GM12891 (cell line): ENCODE results near the gene TMEM270.
"Not testable (repeated sequence)": the region's sequence is repeated elsewhere in the genome, so short reads cannot be mapped to it uniquely, and the experiment has no call there.

Source experiments
- DNase-seq: peaks from one replicate; pipeline ENCODE4 v3.0.0; 2011; ENCODE audit warnings: low spot score; ENCODE audit not compliant: insufficient read length
- FAIRE-seq: peaks from 2 replicates; lab custom pipeline; 2011; peaks lifted over from hg19 to GRCh38; lab: Jason Lieb, UNC
- PAX5 ChIP-seq: IDR thresholded peaks from 2 replicates; pipeline ENCODE4 v1.6.1; 2011; ENCODE audit warnings: low read length, moderate library complexity, mild to moderate bottlenecking; ENCODE audit not compliant: insufficient read depth, severe bottlenecking
- POLR2A ChIP-seq: IDR thresholded peaks from 2 replicates; pipeline ENCODE4 v1.6.1; 2011; ENCODE audit warnings: low read depth, low read length, control low read depth
- POLR2AphosphoS5 ChIP-seq: IDR thresholded peaks from 2 replicates; pipeline ENCODE4 v1.6.1; 2011; ENCODE audit warnings: low read depth, low read length, control low read depth
- POU2F2 ChIP-seq: IDR thresholded peaks from 2 replicates; pipeline ENCODE4 v1.6.1; 2011; ENCODE audit warnings: low read depth, mild to moderate bottlenecking, control low read depth, low read length, moderate library complexity
- SPI1 ChIP-seq: IDR thresholded peaks from 2 replicates; pipeline ENCODE4 v1.6.1; 2011; ENCODE audit warnings: low read depth, low read length, control low read depth
- TAF1 ChIP-seq: IDR thresholded peaks from 2 replicates; pipeline ENCODE4 v1.6.1; 2011; ENCODE audit warnings: low read depth, low read length, control low read depth

Gene TMEM270

DNA sequence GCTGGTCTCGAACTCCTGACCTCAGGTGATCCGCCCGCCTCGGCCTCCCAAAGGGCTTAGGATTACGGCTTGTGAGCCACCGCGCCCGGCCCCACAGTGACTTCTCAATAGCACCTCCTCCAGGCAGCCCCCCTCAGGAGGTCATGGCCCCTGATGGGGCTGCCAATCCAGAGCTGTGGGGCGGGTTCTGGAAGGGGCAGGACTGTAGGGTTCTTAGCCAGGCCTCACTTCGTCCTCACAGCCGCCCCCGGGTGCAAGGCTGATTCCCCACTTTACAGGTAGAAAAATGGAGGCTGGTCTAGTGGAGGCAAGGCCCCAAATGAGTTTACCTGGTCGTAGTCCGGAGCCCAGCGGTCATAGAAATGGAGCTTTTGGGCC lies 19.3 kb upstream of the TMEM270 start:
- DNase-seq: no peak
- TF ChIP-seq POLR2A (no peak), POLR2AphosphoS5 (no peak), PAX5 (no peak), POU2F2 (no peak), TAF1 (no peak)
- no peak for FAIRE-seq

DNA sequence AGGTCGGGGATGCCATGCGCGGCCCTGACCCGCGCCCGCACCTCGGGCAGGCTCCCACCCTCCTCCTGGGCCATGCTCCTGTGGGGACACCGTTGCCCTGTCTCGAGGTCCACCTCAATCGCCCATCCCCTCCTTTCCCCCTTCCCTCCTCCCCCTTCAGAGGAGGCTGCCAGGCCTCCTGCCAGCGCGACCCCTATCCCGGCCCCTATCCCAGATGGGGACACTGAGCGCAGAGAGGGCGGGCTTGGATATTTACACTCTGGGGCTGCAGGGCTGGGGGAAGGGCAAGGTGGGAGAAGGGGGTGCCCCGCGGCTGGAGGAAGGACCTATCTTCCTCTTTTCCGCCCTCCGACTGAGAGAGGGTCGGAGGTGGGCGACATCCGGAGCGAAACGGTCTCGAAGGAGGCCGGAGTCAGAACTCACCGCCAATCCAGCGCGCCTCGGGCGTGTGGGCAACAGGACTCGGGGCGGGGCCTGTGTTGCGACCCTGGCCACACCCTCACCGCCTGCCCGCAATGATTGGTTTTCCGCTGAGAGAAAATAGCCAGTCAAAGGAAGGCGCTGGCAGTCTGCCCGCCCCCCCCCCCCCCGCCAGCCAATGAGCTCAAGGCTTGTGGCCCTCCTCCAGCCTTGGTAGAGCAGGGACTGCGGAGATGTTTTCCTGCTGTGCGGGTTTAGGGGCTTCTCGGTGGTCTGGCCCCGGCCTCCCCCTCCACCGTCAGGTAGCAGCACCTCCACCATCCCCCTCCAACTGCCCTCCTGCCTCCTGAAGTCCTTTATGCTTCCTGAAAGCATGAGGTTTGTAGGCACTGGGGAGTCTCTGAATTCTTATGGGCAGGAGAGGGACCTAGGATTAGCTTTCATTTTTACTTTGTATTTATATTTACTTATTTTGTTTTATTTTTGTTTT lies 18.6 kb upstream of the TMEM270 start, which contains the start of gene METTL27:
Gene METTL27, minus strand, starts transcription at position 450 of the 910 bp plus-strand sequence. Its CDS starts 376 bp downstream, at position 74.
- peak; percentile 87 for FAIRE-seq

DNA sequence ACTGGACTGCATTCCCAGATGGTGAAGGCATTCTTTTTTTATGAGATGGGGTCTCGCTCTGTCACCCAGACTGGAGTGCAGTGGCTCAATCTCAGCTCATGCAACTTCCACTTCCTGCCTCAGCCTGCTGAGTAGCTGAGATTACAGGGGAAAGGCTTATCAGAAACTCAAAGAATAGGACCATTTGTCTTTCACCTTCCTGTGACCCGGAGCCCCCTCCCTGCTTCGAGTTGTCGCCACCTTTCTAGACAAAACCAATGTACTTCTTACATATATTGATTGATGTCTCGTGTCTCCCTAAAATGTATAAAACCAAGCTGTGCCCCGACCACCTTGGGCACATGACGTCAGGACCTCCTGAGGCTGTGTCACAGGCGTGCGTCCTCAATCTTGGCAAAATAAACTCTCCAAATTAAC lies 16.8 kb upstream of the TMEM270 start:
- TF ChIP-seq SPI1 (peak; percentile 19; the same call in 1 of the 2 replicates), POLR2AphosphoS5 (no peak), POLR2A (no peak)
- FAIRE-seq (no peak), DNase-seq (no peak)

More for the DNA sequence above, 18.6 kb upstream of the TMEM270 start, which contains the start of gene METTL27:
- DNase-seq: peak; percentile 98
- 0 out of 2 replicates have a peak, but pooled peaks have one; percentile 4 for TF ChIP-seq POU2F2
- TF ChIP-seq TAF1: 0 out of 2 replicates have a peak, but pooled peaks have one; percentile 13
- 0 out of 2 replicates have a peak, but pooled peaks have one; percentile 35 for TF ChIP-seq POLR2A
- no peak for TF ChIP-seq PAX5
- no peak for TF ChIP-seq POLR2AphosphoS5
- no peak for TF ChIP-seq SPI1

DNA sequence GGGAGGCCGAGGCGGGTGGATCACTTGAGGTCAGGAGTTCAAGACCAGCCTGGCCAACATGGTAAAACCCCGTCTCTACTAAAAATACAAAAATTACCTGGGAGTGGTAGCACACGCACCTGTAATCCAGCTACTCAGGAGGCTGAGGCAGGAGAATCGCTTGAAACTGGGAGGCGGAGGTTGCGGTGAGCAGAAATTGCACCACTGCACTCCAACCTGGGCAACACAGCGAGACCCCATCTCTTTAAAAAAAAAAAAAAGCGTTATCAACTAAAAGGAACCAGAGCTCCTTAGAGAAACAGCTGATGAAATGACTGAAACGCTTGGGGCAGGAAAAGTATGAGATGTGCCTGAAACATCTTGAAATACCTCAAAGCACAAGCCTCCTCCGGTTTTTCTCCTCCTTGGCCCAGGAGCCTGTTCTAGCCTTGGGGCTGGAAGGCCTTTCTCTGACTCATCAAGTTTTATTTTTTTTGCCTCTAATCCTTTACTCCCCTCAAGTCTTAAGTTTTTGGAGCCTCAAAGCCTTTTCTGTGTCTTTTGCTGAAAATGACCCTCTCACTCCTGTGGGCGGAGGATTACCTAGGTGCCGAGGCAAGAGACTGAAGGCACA lies 16.0 kb upstream of the TMEM270 start:
- TF ChIP-seq SPI1: no peak
- FAIRE-seq: no peak
- DNase-seq: no peak

DNA sequence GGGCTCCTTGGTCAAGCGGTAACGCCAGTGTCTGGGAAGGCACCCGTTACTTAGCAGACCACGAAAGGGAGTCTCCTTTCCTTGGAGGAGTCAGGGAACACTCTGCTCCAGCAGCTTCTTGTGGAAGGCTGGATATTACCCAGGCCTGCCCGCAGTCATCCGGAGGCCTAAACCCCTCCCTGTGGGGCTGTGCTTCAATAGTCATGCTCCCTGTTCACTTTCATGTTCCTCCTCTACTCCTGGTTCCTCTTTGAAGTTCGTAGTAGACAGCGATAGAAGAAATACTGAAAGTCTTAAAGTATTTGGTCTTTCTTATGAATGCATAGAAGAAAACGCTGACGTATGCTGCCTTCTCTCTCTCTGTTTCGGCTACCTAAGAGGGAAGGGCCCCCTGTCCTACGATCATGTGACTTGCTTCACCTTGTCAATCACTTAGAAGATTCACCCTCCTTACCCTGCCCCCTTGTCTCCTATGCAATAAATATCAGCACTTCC lies 15.2 kb upstream of the TMEM270 start:
- DNase-seq: not testable (repeated sequence)
- FAIRE-seq: peak; percentile 5
- peak; percentile 81 for TF ChIP-seq SPI1

DNA sequence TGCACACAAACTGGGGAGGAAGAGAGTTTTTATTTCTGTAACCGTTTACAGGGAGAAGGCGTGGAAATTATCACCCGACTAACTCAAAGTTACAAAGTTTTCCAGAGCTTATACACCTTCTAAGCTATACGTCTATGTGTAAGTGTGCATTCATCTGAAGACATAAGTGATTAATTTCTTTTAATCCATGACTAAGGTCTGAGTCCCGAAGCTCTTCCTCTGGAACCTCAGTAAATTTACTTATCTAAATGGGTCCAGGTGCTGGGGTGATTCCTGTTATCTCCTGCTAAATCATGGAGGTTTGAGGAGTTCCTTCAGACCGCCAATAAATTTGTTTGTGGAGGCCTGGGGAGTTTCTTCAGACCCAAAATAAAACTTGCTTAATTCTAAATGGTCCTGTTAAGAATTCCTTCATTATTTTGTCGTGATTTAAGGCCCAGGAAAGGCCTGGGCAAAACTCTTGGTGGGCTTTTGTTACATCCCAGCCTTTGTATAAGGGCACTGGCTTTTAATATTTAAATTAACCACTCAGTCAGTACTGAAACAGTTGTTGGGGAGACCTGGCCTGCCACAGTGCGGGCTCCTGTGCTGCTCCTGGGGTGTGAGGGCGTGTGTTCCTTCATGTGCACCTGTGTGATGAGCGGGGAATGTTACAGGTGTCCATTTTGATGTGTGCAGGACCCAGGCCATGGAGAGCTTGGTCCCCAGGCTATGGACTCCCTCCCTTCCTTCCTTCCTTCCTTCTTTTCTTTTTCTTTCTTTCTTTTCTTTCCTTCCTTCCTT lies 12.8 kb upstream of the TMEM270 start:
- TF ChIP-seq POLR2A (no peak), SPI1 (no peak), POLR2AphosphoS5 (no peak), PAX5 (no peak), TAF1 (no peak), POU2F2 (no peak)
- DNase-seq (no peak), FAIRE-seq (no peak)

DNA sequence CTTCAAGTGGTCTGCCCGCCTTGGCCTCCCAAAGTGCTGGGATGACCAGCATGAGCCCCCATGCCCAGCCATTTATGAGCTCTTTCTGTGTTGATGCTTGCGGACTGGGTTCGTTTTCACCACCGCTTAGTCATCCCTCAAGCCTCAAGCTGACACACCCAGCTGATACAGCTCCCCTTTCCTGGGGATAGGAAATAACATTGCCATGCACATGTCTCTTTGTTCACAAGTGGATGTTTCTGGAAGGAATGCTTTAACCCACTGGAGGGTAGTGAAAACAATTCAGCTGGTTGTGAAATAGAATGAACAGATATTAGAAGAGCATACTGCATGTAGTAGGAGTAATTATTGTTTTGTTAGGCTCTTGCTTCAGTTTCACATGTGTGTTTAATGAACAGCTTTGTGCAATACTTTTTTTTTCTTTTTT lies 10.2 kb upstream of the TMEM270 start:
- no peak for TF ChIP-seq POLR2AphosphoS5
- no peak for TF ChIP-seq SPI1
- TF ChIP-seq TAF1: no peak
- TF ChIP-seq POU2F2: no peak
- no peak for TF ChIP-seq PAX5
- TF ChIP-seq POLR2A: no peak
- no peak for FAIRE-seq

DNA sequence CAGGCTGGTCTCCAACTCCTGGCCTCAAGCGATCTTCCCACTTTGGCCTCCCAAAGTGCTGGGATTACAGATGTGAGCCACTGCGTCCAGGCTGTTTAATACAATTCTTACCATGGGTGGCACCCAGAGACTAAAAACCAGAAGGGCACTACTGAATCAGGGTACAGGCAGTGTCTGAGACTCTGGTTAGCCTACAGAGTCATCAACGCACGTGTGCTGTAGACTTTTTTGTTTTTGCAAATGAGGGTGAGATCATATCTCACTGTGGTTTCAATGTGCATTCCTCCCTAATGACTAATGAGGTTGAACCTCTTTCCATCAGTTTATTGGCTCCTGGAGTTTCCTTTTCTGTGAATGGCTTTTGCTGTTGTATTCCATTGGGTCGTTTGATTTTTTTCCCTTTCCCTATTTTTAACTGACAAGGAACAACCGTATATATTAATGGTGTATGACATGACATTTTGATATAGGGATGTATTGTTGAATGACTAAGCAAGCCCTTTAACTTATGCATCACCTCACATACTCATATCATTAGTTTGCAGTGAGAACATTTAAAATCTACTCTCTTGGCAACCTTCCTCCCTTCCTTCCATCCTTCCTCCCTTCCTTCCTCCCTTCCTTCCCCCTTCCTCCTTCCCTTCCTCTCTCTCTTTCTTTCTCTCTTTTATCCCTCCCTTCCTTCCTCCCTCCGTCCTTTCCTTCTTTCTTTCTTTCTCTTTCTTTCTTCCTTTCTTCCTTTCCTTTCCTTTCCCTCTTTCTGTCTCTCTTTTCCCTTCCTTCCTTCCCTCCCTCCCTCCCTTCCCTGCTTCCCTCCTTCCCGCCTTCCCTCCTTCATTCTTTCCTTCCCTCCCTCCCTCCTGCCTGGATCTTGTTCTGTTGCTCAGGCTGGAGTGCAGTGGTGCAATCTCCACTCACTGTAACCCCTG lies 9.3 kb upstream of the TMEM270 start:
- DNase-seq: no peak
- peak; percentile 66 for FAIRE-seq
- TF ChIP-seq POLR2AphosphoS5 (no peak), PAX5 (no peak), POU2F2 (peak; percentile 20; the same call in 1 of the 2 replicates), TAF1 (no peak), POLR2A (no peak)

More for the DNA sequence above, 10.2 kb upstream of the TMEM270 start:
- no peak for DNase-seq

DNA sequence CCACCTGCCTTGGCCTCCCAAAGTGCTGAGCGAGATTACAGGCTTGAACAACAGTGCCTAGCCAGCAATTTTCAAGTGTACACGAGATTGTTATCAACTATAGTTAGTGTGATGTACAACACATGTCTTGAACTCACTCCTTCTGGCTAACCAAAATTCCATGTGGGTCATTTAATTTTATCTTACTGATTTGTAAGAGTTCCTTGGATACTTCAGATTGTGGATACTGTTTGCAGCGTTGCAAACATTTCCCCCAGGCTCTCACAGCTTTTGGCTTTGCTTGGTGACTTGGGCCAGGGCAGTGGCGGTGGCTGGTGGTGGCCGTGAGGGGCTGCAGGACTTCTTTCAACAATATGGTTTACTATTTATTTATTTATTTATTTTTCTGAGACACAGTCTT lies 8.5 kb upstream of the TMEM270 start:
- TF ChIP-seq PAX5 (no peak), SPI1 (no peak), POLR2AphosphoS5 (no peak), POLR2A (no peak), TAF1 (no peak), POU2F2 (no peak)
- FAIRE-seq: no peak
- no peak for DNase-seq
